ENCODE results near the gene STAU1.
"Not testable (repeated sequence)": the region's sequence is repeated elsewhere in the genome, so short reads cannot be mapped to it uniquely, and the experiment has no call there.

Gene STAU1

DNA sequence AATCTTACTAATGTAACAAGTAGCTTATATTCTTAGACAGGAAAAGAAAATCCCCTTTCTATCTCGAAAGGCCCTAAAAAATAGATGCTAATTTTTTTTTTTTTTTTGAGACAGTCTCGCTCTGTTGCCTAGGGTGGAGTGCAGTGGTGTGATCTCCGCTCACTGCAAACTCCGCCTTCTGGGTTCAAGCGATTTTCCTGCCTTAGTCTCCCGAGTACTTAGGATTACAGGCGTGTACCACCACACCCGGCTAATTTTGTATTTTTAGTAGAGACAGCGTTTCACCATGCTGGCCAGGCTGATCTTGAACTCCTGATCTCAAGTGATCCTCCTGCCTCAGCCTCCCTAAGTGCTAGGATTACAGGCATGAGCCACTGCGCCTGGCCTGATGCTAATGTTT is 19.3 kb downstream of the STAU1 start:
- H3K4me3 ChIP-seq (ENCODE audit: low read depth in 1 of 2, low read length in 2 of 2); H3K9ac ChIP-seq (ENCODE audit: low read depth in 1 of 2, low read length in 2 of 2); H3K27ac ChIP-seq (ENCODE audit: low read depth, low read length); H3K27me3 ChIP-seq (ENCODE audit: control insufficient read depth in 1 of 2, insufficient read depth in 2 of 2, low read length in 2 of 2); H3K9me3 ChIP-seq (ENCODE audit: control insufficient read depth in 1 of 2, low read length in 2 of 2): not testable (repeated sequence)
- H3K4me1 ChIP-seq (ENCODE audit: control insufficient read depth in 1 of 2, insufficient read depth in 2 of 2, low read length in 2 of 2) = peaks cover 7 to 18% of the 10 kb centered on the region in 2 donors
- H3K36me3 ChIP-seq (ENCODE audit: control insufficient read depth in 1 of 2, insufficient read depth in 2 of 2, low read length in 2 of 2) = peaks cover 10 to 18% of the 10 kb centered on the region in 2 donors

DNA sequence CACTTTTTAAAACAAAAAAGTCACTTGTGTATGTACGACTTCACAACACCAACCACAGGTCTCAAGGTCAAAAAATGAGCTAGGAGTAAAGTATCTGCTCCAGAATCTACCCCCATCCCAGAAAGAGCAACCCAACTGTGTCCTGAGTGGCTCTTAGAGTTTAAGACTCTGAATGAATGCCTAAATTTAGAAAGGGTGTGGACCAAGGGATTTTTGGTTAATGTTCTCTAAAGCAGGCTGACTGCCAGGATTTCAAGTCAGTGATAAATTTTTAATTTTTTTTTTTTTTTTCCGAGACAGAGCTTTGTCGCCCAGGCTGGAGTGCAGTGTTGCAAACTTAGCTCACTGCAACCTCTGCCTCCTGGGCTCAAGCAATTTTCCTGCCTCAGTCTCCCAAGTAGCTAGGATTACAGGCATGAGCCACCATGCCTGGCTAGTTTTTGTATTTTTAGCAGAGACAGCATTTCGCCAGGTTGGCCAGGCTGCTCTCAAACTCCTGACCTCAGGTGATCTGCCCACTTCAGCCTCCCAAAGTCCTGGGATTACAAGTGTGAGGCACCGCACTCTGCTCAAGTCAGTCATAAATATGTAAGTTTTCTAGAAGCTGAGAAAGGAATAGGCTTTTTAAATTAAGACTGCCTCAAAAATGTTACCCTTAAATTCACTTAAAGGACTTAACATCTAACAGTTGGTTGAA is 20.2 kb downstream of the STAU1 start:
- no peaks in the 10 kb centered on the region for H3K27me3 ChIP-seq (ENCODE audit: control insufficient read depth in 1 of 2, insufficient read depth in 2 of 2, low read length in 2 of 2)

DNA sequence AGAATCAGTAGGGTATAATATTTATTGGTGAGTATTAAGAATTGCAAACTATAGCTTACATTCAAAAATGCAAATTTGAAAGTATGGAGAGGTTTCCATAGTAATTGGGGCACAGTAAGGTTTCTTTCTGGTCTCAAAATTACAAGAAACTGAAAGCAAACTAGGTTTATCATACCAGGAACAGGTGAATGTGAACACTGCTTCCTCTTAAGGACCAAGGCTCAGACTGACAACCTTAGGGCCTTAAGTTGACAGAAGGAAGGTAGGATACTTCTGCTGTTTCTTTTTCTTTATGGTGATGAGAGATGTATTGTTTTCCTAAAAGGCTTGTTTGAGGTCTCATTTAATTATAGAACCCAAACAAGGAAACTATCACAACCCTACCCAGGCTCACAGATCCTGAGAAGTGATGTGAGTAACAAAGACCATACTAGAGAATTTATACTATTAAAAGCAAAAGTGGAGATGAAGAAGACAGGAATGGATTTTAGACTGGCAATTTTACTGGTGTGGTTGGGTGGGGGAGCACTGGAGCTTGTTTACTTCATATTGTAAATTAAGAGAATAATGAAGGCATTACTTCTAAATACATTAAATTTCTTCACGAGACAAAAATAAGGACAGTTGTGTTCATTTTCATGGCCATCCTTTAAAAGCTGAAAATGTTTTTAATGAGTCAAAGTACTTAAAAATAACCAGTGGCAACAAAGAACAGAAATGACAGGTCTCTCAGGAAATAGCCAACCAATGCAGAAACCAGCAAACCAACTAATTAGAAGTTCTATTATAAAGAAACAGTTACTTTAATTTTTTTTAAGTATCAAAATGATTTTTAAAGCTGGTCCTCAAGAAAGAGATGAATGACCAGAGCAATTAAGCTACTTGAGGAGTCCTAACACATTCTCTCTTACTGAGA is 21.3 kb downstream of the STAU1 start:
- H3K4me3 ChIP-seq (ENCODE audit: low read depth in 1 of 2, low read length in 2 of 2) = no peak overlapping the region
- H3K9ac ChIP-seq (ENCODE audit: low read depth in 1 of 2, low read length in 2 of 2) = no peak overlapping the region
- no peak overlapping the region for H3K27ac ChIP-seq (ENCODE audit: low read depth, low read length)
- no peaks in the 10 kb centered on the region for H3K27me3 ChIP-seq (ENCODE audit: control insufficient read depth in 1 of 2, insufficient read depth in 2 of 2, low read length in 2 of 2)
- peaks cover 4 to 14% of the 10 kb centered on the region in 2 donors for H3K36me3 ChIP-seq (ENCODE audit: control insufficient read depth in 1 of 2, insufficient read depth in 2 of 2, low read length in 2 of 2)
- peaks cover 7 to 18% of the 10 kb centered on the region in 2 donors for H3K4me1 ChIP-seq (ENCODE audit: control insufficient read depth in 1 of 2, insufficient read depth in 2 of 2, low read length in 2 of 2)
- H3K9me3 ChIP-seq (ENCODE audit: control insufficient read depth in 1 of 2, low read length in 2 of 2) = no peaks in the 10 kb centered on the region

More for the DNA sequence above, 20.2 kb downstream of the STAU1 start:
- Histone ChIP-seq H3K9me3 (ENCODE audit: control insufficient read depth in 1 of 2, low read length in 2 of 2) (no peaks in the 10 kb centered on the region), H3K9ac (ENCODE audit: low read depth in 1 of 2, low read length in 2 of 2) (no peak overlapping the region), H3K36me3 (ENCODE audit: control insufficient read depth in 1 of 2, insufficient read depth in 2 of 2, low read length in 2 of 2) (peaks cover 4 to 14% of the 10 kb centered on the region in 2 donors), H3K4me3 (ENCODE audit: low read depth in 1 of 2, low read length in 2 of 2) (no peak overlapping the region), H3K4me1 (ENCODE audit: control insufficient read depth in 1 of 2, insufficient read depth in 2 of 2, low read length in 2 of 2) (peaks cover 7 to 18% of the 10 kb centered on the region in 2 donors), H3K27ac (ENCODE audit: low read depth, low read length) (no peak overlapping the region)

DNA sequence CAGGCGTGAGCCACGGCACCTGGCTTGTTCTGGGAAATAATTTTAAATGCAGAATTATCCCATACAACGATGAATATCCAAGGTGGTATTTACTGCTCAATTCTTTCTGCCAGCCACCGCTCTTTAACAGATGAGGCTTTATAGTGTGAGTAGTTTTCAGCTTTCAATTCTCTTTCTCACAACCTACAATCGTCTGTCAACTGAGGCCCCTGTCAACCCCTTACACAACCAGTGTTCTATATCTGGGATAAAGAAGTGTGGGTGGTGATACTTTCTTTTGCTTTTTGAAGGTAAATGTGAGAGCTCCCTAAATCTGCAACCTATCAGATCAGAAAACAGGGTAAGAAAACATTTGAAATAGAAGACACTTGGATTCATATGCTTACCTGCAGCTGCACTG is 22.5 kb downstream of the STAU1 start:
- no peak overlapping the region for H3K9ac ChIP-seq (ENCODE audit: low read depth in 1 of 2, low read length in 2 of 2)
- peaks cover 7 to 18% of the 10 kb centered on the region in 2 donors for H3K4me1 ChIP-seq (ENCODE audit: control insufficient read depth in 1 of 2, insufficient read depth in 2 of 2, low read length in 2 of 2)
- peaks cover 4 to 16% of the 10 kb centered on the region in 2 donors for H3K36me3 ChIP-seq (ENCODE audit: control insufficient read depth in 1 of 2, insufficient read depth in 2 of 2, low read length in 2 of 2)
- H3K27me3 ChIP-seq (ENCODE audit: control insufficient read depth in 1 of 2, insufficient read depth in 2 of 2, low read length in 2 of 2) = no peaks in the 10 kb centered on the region
- H3K9me3 ChIP-seq (ENCODE audit: control insufficient read depth in 1 of 2, low read length in 2 of 2) = no peaks in the 10 kb centered on the region
- no peak overlapping the region for H3K4me3 ChIP-seq (ENCODE audit: low read depth in 1 of 2, low read length in 2 of 2)
- no peak overlapping the region for H3K27ac ChIP-seq (ENCODE audit: low read depth, low read length)

DNA sequence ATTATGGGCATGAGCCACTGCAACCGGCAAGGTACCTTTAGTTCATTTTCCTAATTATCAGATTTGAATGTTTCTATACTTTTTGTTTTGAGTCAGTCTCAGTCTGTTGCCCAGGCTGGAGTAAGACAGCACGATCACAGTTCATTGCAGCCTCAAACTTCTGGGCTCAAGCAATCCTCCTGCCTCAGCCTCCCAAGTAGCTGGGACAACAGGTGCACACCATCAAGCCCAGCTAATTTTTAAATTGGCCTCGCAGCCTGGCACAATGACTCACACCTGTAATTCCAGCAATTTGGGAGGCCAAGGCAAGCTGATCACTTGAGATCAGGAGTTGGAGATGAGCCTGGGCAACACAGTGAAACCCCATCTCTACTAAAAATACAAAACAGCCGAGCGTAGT is 24.4 kb downstream of the STAU1 start:
- H3K4me3 ChIP-seq (ENCODE audit: low read depth in 1 of 2, low read length in 2 of 2) = no peak overlapping the region

DNA sequence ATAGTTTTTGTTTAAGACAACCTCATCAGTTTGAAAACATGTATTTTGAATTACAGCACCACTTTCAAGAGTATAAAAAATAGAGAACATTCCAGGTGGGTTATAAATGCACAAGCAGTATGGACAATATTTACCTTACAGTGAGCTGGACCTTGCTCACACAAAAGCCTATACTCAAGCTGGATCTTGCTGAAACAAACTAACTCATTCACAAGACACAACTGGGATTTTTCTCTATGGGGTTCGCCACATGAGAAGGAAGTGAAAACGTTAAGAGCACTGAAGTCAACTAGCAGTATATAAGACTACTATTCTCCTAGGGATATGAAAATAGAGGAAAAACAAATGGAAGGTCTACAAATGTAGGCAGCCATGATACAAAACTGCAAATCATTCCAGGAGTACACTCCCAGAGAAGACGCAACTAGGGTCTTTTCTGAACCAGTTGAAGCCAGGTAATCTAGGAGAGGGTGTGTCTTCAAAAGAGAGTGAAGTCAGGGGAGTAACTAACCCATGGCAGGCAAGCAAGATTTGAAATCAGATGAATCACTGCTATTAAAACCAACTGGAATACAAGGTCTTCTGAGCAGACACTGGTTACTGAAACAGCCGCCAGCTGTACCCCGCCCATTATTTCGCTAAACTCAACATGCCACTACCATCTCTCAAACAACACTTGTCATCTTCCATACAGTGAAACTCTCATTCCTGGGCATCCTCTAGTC is 26.5 kb downstream of the STAU1 start:
- Histone ChIP-seq H3K9ac (ENCODE audit: low read depth in 1 of 2, low read length in 2 of 2) (no peak overlapping the region), H3K27me3 (ENCODE audit: control insufficient read depth in 1 of 2, insufficient read depth in 2 of 2, low read length in 2 of 2) (no peaks in the 10 kb centered on the region), H3K4me1 (ENCODE audit: control insufficient read depth in 1 of 2, insufficient read depth in 2 of 2, low read length in 2 of 2) (no peaks in the 10 kb centered on the region), H3K27ac (ENCODE audit: low read depth, low read length) (no peak overlapping the region), H3K36me3 (ENCODE audit: control insufficient read depth in 1 of 2, insufficient read depth in 2 of 2, low read length in 2 of 2) (peaks cover 4 to 29% of the 10 kb centered on the region in 2 donors), H3K4me3 (ENCODE audit: low read depth in 1 of 2, low read length in 2 of 2) (no peak overlapping the region), H3K9me3 (ENCODE audit: control insufficient read depth in 1 of 2, low read length in 2 of 2) (no peaks in the 10 kb centered on the region)

More for the DNA sequence above, 24.4 kb downstream of the STAU1 start:
- Histone ChIP-seq H3K36me3 (ENCODE audit: control insufficient read depth in 1 of 2, insufficient read depth in 2 of 2, low read length in 2 of 2) (peaks cover 4 to 24% of the 10 kb centered on the region in 2 donors), H3K9me3 (ENCODE audit: control insufficient read depth in 1 of 2, low read length in 2 of 2) (no peaks in the 10 kb centered on the region), H3K27me3 (ENCODE audit: control insufficient read depth in 1 of 2, insufficient read depth in 2 of 2, low read length in 2 of 2) (no peaks in the 10 kb centered on the region), H3K27ac (ENCODE audit: low read depth, low read length) (no peak overlapping the region), H3K9ac (ENCODE audit: low read depth in 1 of 2, low read length in 2 of 2) (no peak overlapping the region), H3K4me1 (ENCODE audit: control insufficient read depth in 1 of 2, insufficient read depth in 2 of 2, low read length in 2 of 2) (peaks cover 7 to 9% of the 10 kb centered on the region in 2 donors)

DNA sequence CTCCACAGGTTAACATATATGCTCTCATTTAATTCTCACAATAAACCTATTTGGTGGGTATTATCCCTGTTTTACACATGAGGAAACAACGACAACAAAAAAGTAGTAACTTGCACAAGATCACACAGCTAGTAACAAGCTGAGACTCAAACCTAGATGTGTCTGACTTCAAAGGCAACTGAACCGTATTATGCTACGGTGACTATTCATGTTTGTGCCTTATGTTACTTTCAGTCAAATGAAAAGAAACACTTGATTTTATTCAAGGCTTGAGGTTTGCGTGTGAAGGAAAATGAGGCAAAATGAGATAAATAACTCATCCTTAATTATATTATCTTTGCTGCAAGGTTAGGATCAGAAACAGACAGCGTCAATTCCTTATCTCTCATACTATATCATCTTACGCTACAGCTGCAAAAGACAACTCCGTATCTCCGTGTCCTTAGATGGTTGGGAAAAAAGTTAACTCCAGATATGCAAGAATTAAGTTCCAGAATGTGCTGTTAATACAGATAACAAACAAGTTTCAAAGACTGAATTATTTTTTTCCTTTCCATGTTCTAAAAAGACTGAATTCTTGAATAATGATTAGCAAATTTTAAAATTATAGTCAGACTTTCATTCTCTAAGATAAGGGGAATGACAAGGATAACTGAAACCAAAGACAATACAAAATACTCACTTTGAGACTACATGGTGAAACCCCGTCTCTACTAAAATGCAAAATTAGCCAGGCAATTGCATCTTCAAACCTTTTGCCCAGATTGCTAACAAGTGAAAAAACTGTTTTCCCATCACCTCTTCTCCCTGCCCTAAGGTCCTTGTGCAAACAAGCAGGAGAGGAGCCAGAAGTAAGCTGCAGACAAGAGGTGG is 27.8 kb downstream of the STAU1 start:
- no peaks in the 10 kb centered on the region for H3K27me3 ChIP-seq (ENCODE audit: control insufficient read depth in 1 of 2, insufficient read depth in 2 of 2, low read length in 2 of 2)
- H3K4me1 ChIP-seq (ENCODE audit: control insufficient read depth in 1 of 2, insufficient read depth in 2 of 2, low read length in 2 of 2) = no peaks in the 10 kb centered on the region
- H3K27ac ChIP-seq (ENCODE audit: low read depth, low read length) = no peak overlapping the region
- peaks cover 3 to 17% of the 10 kb centered on the region in 2 donors for H3K36me3 ChIP-seq (ENCODE audit: control insufficient read depth in 1 of 2, insufficient read depth in 2 of 2, low read length in 2 of 2)
- no peaks in the 10 kb centered on the region for H3K9me3 ChIP-seq (ENCODE audit: control insufficient read depth in 1 of 2, low read length in 2 of 2)
- H3K9ac ChIP-seq (ENCODE audit: low read depth in 1 of 2, low read length in 2 of 2) = no peak overlapping the region
- no peak overlapping the region for H3K4me3 ChIP-seq (ENCODE audit: low read depth in 1 of 2, low read length in 2 of 2)

DNA sequence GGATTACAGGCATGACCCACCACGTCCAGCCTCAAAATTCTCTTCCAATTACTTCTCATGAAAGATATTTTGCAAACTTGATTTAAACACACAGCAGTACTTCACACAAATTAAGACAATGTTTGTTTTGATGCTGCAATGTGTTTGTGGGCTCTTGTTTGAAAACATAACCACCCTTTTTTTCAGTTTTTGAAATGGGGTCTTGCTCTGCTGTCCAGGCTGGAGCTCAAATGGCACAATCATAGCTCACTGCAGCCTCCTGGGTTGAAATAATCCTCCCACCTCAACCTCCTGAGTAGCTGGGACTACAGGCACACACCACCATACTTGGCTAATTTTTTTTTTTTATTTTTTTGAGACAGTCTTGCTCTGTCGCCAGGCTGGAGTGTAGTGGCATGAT is 31.0 kb downstream of the STAU1 start:
- Histone ChIP-seq H3K27me3 (ENCODE audit: control insufficient read depth in 1 of 2, insufficient read depth in 2 of 2, low read length in 2 of 2) (no peaks in the 10 kb centered on the region), H3K36me3 (ENCODE audit: control insufficient read depth in 1 of 2, insufficient read depth in 2 of 2, low read length in 2 of 2) (peaks cover 3 to 20% of the 10 kb centered on the region in 2 donors), H3K9ac (ENCODE audit: low read depth in 1 of 2, low read length in 2 of 2) (no peak overlapping the region), H3K4me1 (ENCODE audit: control insufficient read depth in 1 of 2, insufficient read depth in 2 of 2, low read length in 2 of 2) (no peaks in the 10 kb centered on the region), H3K4me3 (ENCODE audit: low read depth in 1 of 2, low read length in 2 of 2) (no peak overlapping the region), H3K27ac (ENCODE audit: low read depth, low read length) (no peak overlapping the region), H3K9me3 (ENCODE audit: control insufficient read depth in 1 of 2, low read length in 2 of 2) (no peaks in the 10 kb centered on the region)

DNA sequence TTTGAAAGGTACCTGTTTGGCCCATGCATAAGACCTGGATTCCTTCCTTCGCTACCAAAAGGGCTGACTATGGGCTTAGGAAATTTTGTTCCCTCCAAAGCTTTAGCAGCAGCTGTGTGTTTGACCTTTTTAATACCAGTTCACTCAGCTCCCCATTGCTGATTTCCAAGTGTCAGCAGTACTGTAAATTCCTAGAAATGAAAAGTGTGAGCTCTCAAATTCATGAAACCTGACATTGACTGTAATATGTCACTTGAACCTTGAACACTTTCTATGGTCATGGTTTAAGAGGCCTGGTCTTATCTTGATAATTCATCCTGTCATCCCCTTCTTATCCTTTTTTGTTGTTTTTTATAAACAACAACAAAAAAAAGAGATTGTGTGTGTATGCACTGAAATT is 31.7 kb downstream of the STAU1 start:
- Histone ChIP-seq H3K4me1 (ENCODE audit: control insufficient read depth in 1 of 2, insufficient read depth in 2 of 2, low read length in 2 of 2) (no peaks in the 10 kb centered on the region), H3K36me3 (ENCODE audit: control insufficient read depth in 1 of 2, insufficient read depth in 2 of 2, low read length in 2 of 2) (peaks cover 8 to 26% of the 10 kb centered on the region in 2 donors), H3K4me3 (ENCODE audit: low read depth in 1 of 2, low read length in 2 of 2) (no peak overlapping the region), H3K27ac (ENCODE audit: low read depth, low read length) (no peak overlapping the region), H3K27me3 (ENCODE audit: control insufficient read depth in 1 of 2, insufficient read depth in 2 of 2, low read length in 2 of 2) (no peaks in the 10 kb centered on the region), H3K9me3 (ENCODE audit: control insufficient read depth in 1 of 2, low read length in 2 of 2) (no peaks in the 10 kb centered on the region), H3K9ac (ENCODE audit: low read depth in 1 of 2, low read length in 2 of 2) (no peak overlapping the region)
